ENCODE results near the gene CABP5. TPM values are rescaled to one million over a fixed set of nuclear protein-coding genes. Genes with fewer than 3 reads are reported as not detected.

The CABP5 gene
- total RNA-seq, 2 experiments from 2014 or later, result not detected

GRCh38 chr19:48000846-48001245, 43.0 kb downstream of the CABP5 start:
- Histone ChIP-seq H3K9me2 (ENCODE audit: insufficient read depth, low read length) (no peaks in the 10 kb centered on the region), H3K4me2 (ENCODE audit: low read length) (no peak overlapping the region), H3K4me3 (ENCODE audit: low read depth, low read length, poor library complexity, severe bottlenecking) (no peak overlapping the region), H3K79me2 (ENCODE audit: insufficient read depth, low read depth, low read length) (no peaks in the 10 kb centered on the region), H2AFZ (ENCODE audit: low read length) (no peak overlapping the region), H3K27ac (ENCODE audit: low read depth, low read length, poor library complexity, severe bottlenecking) (no peak overlapping the region), H3K36me3 (ENCODE audit: insufficient read depth, low read length) (no peaks in the 10 kb centered on the region), H3K9me3 (ENCODE audit: low read length) (no peaks in the 10 kb centered on the region), H4K20me1 (ENCODE audit: insufficient read depth, low read length) (no peaks in the 10 kb centered on the region), H3K4me1 (ENCODE audit: insufficient read depth, low read length, poor library complexity, severe bottlenecking) (no peaks in the 10 kb centered on the region)
- ChIA-PET CTCF (ENCODE audit: unreplicated experiment) (no interaction called here), POLR2A (no interaction called here)
- intact Hi-C loops (cut with micrococcal nuclease; ENCODE audit: unreplicated experiment), result no loop called here
- no peak for DNase-seq (ENCODE audit: low spot score)
- TF ChIP-seq EZH2phosphoT487 (IDR thresholded peaks at IDR 0.05; ENCODE audit: borderline replicate concordance, low read depth, low read length), result no peak
- BruUV-seq (replicated peaks), result no TSS peak

- no peak overlapping the region for H3K27ac ChIP-seq (ENCODE audit: low read depth, low read length, poor library complexity, severe bottlenecking)
- intact Hi-C loops (cut with micrococcal nuclease; ENCODE audit: unreplicated experiment), result no loop called here
- H3K9me2 ChIP-seq (ENCODE audit: insufficient read depth, low read length), result no peaks in the 10 kb centered on the region
- TF ChIP-seq CTCF (conservative IDR thresholded peaks at IDR 0.05; ENCODE audit: low read length) (no peak), EZH2phosphoT487 (IDR thresholded peaks at IDR 0.05; ENCODE audit: borderline replicate concordance, low read depth, low read length) (no peak)
- no peak overlapping the region for H2AFZ ChIP-seq (ENCODE audit: low read length)
- H3K4me3 ChIP-seq (ENCODE audit: low read depth, low read length, poor library complexity, severe bottlenecking), result no peak overlapping the region
- no peaks in the 10 kb centered on the region for H3K36me3 ChIP-seq (ENCODE audit: insufficient read depth, low read length)
- H3K4me1 ChIP-seq (ENCODE audit: insufficient read depth, low read length, poor library complexity, severe bottlenecking), result no peaks in the 10 kb centered on the region
- CTCF ChIA-PET (ENCODE audit: unreplicated experiment), result no interaction called here
- H3K9me3 ChIP-seq (ENCODE audit: low read length), result no peaks in the 10 kb centered on the region
- BruUV-seq (replicated peaks), result no TSS peak
- H3K79me2 ChIP-seq (ENCODE audit: insufficient read depth, low read depth, low read length), result no peaks in the 10 kb centered on the region
- DNase-seq (ENCODE audit: low spot score), result no peak
- H3K4me2 ChIP-seq (ENCODE audit: low read length), result no peak overlapping the region
- H4K20me1 ChIP-seq (ENCODE audit: insufficient read depth, low read length), result no peaks in the 10 kb centered on the region
- POLR2A ChIA-PET, result no interaction called here
Measured at GRCh38 chr19:47998800-47999199, 45.1 kb downstream of the CABP5 start.

GRCh38 chr19:47996230-47996727, 47.6 kb downstream of the CABP5 start:
- H3K36me3 ChIP-seq (ENCODE audit: insufficient read depth, low read length), result no peaks in the 10 kb centered on the region
- BruUV-seq (replicated peaks), result no TSS peak
- ChIA-PET CTCF (ENCODE audit: unreplicated experiment) (no interaction called here), POLR2A (no interaction called here)
- no peaks in the 10 kb centered on the region for H3K4me1 ChIP-seq (ENCODE audit: insufficient read depth, low read length, poor library complexity, severe bottlenecking)
- H3K9me3 ChIP-seq (ENCODE audit: low read length), result no peaks in the 10 kb centered on the region
- H3K4me3 ChIP-seq (ENCODE audit: low read depth, low read length, poor library complexity, severe bottlenecking), result no peak overlapping the region
- H4K20me1 ChIP-seq (ENCODE audit: insufficient read depth, low read length), result no peaks in the 10 kb centered on the region
- DNase-seq (ENCODE audit: low spot score), result no peak
- no peaks in the 10 kb centered on the region for H3K79me2 ChIP-seq (ENCODE audit: insufficient read depth, low read depth, low read length)
- no peak overlapping the region for H3K27ac ChIP-seq (ENCODE audit: low read depth, low read length, poor library complexity, severe bottlenecking)
- no peak overlapping the region for H2AFZ ChIP-seq (ENCODE audit: low read length)
- H3K4me2 ChIP-seq (ENCODE audit: low read length), result no peak overlapping the region
- no peaks in the 10 kb centered on the region for H3K9me2 ChIP-seq (ENCODE audit: insufficient read depth, low read length)
- intact Hi-C loops (cut with micrococcal nuclease; ENCODE audit: unreplicated experiment), result no loop called here
- TF ChIP-seq CTCF (conservative IDR thresholded peaks at IDR 0.05; ENCODE audit: low read length) (no peak), EZH2phosphoT487 (IDR thresholded peaks at IDR 0.05; ENCODE audit: borderline replicate concordance, low read depth, low read length) (no peak)
